ENCODE data around the gene ABCB4.

The ABCB4 gene

GRCh38 chr7:87475359-87476178 lies at the start of gene ABCB4:
Gene ABCB4, minus strand, starts transcription at chr7:87475680. Its CDS starts 215 bp downstream, at chr7:87475465.
- no peak for TF ChIP-seq ARNTL (CRISPR knock-in tag; IDR thresholded peaks at IDR 0.05; ENCODE audit: borderline replicate concordance, low read depth)
- no peak for TF ChIP-seq BACH2 (CRISPR knock-in tag; IDR thresholded peaks at IDR 0.05; ENCODE audit: borderline replicate concordance)
- TF ChIP-seq CSRNP3 (CRISPR knock-in tag; IDR thresholded peaks at IDR 0.05): no peak
- TF ChIP-seq ZNF565 (CRISPR knock-in tag; conservative IDR thresholded peaks at IDR 0.05; ENCODE audit: low read depth): no peak
- TF ChIP-seq ZNF70 (CRISPR knock-in tag; IDR thresholded peaks at IDR 0.05): no peak
- no peak for TF ChIP-seq CREB5 (CRISPR knock-in tag; IDR thresholded peaks at IDR 0.05; ENCODE audit: low read depth)
- TF ChIP-seq RARB (CRISPR knock-in tag; IDR thresholded peaks at IDR 0.05): no peak
- peak; percentile 45 for ATAC-seq

- no peak for TF ChIP-seq PPARA (CRISPR knock-in tag; IDR thresholded peaks at IDR 0.05; ENCODE audit: borderline replicate concordance)
- no peak for TF ChIP-seq RARB (CRISPR knock-in tag; IDR thresholded peaks at IDR 0.05)
- TF ChIP-seq TOX (CRISPR knock-in tag; IDR thresholded peaks at IDR 0.05; ENCODE audit: borderline replicate concordance): no peak
- TF ChIP-seq ZNF565 (CRISPR knock-in tag; conservative IDR thresholded peaks at IDR 0.05; ENCODE audit: low read depth): no peak
- TF ChIP-seq SNAI2 (CRISPR knock-in tag; IDR thresholded peaks at IDR 0.05): no peak
- no peak for TF ChIP-seq TSHZ2 (CRISPR knock-in tag; IDR thresholded peaks at IDR 0.05)
- no peak for TF ChIP-seq CSRNP3 (CRISPR knock-in tag; IDR thresholded peaks at IDR 0.05)
- no peak for TF ChIP-seq BACH2 (CRISPR knock-in tag; IDR thresholded peaks at IDR 0.05; ENCODE audit: borderline replicate concordance)
- TF ChIP-seq CREB5 (CRISPR knock-in tag; IDR thresholded peaks at IDR 0.05; ENCODE audit: low read depth): no peak
- TF ChIP-seq PATZ1 (CRISPR knock-in tag; IDR thresholded peaks at IDR 0.05; ENCODE audit: borderline replicate concordance): no peak
- TF ChIP-seq ARNTL (CRISPR knock-in tag; IDR thresholded peaks at IDR 0.05; ENCODE audit: borderline replicate concordance, low read depth): no peak
- TF ChIP-seq ESRRG (CRISPR knock-in tag; IDR thresholded peaks at IDR 0.05): no peak
- TF ChIP-seq GLIS3 (CRISPR knock-in tag; IDR thresholded peaks at IDR 0.05): no peak
- TF ChIP-seq ZFP30 (CRISPR knock-in tag; IDR thresholded peaks at IDR 0.05): no peak
- ATAC-seq: no peak
These were observed 43.3 kb upstream of the ABCB4 start for GRCh38 chr7:87518735-87519134.

- ATAC-seq: no peak
- TF ChIP-seq GLIS3 (CRISPR knock-in tag; IDR thresholded peaks at IDR 0.05) (no peak), POU6F1 (CRISPR knock-in tag; IDR thresholded peaks at IDR 0.05; ENCODE audit: borderline replicate concordance, low read depth) (no peak), PPARA (CRISPR knock-in tag; IDR thresholded peaks at IDR 0.05; ENCODE audit: borderline replicate concordance) (no peak), SNAI2 (CRISPR knock-in tag; IDR thresholded peaks at IDR 0.05) (no peak), ZNF70 (CRISPR knock-in tag; IDR thresholded peaks at IDR 0.05) (no peak), TSHZ2 (CRISPR knock-in tag; IDR thresholded peaks at IDR 0.05) (no peak)
These were observed 42.4 kb upstream of the ABCB4 start for GRCh38 chr7:87517891-87518290.
